Erythroblast (primary cell): ENCODE measurements around the gene ADGRD2.

Source experiments
- GATA1 ChIP-seq: IDR thresholded peaks from 2 replicates; pipeline ENCODE4 v1.6.1; 2011; ENCODE audit warnings: low read depth, mild to moderate bottlenecking, control low read depth, low read length, moderate library complexity
- POLR2A ChIP-seq: IDR thresholded peaks from 2 replicates; pipeline ENCODE4 v1.6.1; 2011; ENCODE audit warnings: mild to moderate bottlenecking, low read length

DNA sequence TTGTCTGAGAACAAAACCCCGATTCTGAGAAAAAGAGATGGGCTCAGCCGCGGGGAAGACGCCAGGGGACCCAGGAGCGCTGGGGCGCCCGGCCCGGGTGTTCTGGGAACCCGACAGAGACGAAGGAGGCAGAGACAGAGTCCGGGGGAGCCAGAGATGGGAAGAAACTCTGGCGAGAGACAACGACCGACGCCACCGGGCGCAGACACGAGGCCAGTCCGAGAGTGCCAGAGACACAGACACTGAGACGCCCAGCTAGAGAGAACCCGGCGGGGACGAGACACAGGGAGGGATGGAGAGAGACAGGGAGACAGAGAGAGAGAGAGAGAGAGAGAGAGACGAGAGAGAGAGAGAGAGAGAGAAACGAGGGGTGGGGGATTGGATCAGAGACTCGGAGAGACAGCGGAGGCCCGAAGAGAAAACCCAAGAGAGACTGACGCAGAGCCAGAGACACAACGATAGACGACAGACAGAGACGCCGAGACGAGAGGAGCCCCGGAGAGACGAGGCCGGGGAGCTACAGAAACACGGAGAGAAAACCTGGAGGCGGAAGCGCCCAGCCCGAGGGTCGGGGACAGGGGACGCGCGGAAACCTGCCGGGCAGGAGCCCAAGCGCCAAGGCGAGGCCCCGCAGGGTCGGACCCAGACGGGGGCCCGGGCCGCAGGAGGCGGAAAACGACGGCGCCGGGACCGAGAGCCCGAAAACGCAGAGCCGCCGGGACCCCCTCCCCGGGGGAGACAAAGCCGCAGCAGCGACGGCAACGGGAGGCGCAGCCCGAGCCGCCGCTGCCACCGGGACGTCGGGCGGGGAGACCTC lies 53.7 kb downstream of the ADGRD2 start:
- no peak for TF ChIP-seq POLR2A
- no peak for TF ChIP-seq GATA1
